Urinary bladder (tissue), 4 donors: ENCODE data around the gene PLCD4. TPM values are rescaled to one million over a fixed set of nuclear protein-coding genes. Genes with fewer than 3 reads are reported as not detected.

Experiments
- DNase-seq: peaks from one replicate; pipeline ENCODE4 v3.0.0-alpha.2; 2015; ENCODE audit errors: extremely low spot score
- H3K27ac ChIP-seq: one replicate; pipeline ENCODE4 v1.5.1; 2013; ENCODE audit warnings: low read depth, mild to moderate bottlenecking, moderate library complexity
- H3K36me3 ChIP-seq: one replicate; pipeline ENCODE4 v1.6.1; 2013; ENCODE audit warnings: mild to moderate bottlenecking, moderate library complexity; ENCODE audit not compliant: insufficient read depth
- H3K4me1 ChIP-seq: one replicate; pipeline ENCODE4 v1.6.1; 2013; ENCODE audit warnings: mild to moderate bottlenecking, moderate library complexity; ENCODE audit not compliant: insufficient read depth
- H3K4me3 ChIP-seq: one replicate; pipeline ENCODE4 v1.5.1; 2013; ENCODE audit warnings: low read depth, low read length
- WGBS: extraction: QIAGEN DNeasy Blood & Tissue Kit; methylation state at CpG from one replicate; pipeline ENCODE4 v1.1.7; 2013; 5-methylcytosine and 5-hydroxymethylcytosine counted together
- polyA plus RNA-seq: library from polyadenylated mRNA; stranded (reverse); fragments of 200-250 nt; gene quantifications from one replicate; pipeline ENCODE4 v1.2.3, GENCODE V29; 2013
- total RNA-seq: library from RNA; depleted of rRNA; stranded (reverse); fragments of >200 nt; gene quantifications from one replicate; pipeline ENCODE4 v1.2.3, GENCODE V29; 2014
- donor health status: healthy with polysubstance abuse.
- donor health status: healthy.

PLCD4 gene
- total RNA-seq (6.7 TPM), polyA plus RNA-seq (28.4 TPM)

- H3K4me3 ChIP-seq, result peak within 1 kb of the TSS; percentile 11
- no peaks in the 10 kb centered on the region for H3K36me3 ChIP-seq
- 7% methylated on average over 8 of the region's 8 CpGs for WGBS
- DNase-seq, result peak; percentile 17
- H3K27ac ChIP-seq, result no peak within 1 kb of the TSS
- no peaks in the 10 kb centered on the region for H3K4me1 ChIP-seq
Measured at GRCh38 chr2:218607436-218608115, at the start of gene PLCD4. Gene PLCD4 (plus strand): TSS chr2:218607899. CDS start chr2:218615740, 7,841 bp downstream.

DNA sequence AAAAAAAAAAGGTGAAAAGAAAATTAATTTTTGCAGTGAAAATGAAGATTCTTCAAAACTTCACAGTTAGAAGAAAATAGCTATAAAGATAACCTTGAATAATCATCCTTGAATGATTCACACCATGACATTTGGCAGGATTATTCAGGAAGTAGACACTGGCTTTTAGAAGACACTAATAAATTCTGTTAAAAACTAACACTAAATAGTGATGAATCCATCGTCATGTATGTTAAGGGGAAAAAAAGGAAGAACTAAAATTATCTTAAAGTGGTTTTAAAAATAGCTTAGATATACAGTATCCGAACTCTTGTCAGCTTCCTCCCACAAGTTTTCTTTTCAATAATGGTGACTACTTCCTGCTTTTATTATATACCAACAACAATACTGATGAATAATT, 49.8 kb upstream of the PLCD4 start:
- WGBS, result 69% methylated on average over 2 of the region's 2 CpGs
- Histone ChIP-seq H3K4me1 (no peaks in the 10 kb centered on the region), H3K36me3 (peaks cover 2% of the 10 kb centered on the region)

DNA sequence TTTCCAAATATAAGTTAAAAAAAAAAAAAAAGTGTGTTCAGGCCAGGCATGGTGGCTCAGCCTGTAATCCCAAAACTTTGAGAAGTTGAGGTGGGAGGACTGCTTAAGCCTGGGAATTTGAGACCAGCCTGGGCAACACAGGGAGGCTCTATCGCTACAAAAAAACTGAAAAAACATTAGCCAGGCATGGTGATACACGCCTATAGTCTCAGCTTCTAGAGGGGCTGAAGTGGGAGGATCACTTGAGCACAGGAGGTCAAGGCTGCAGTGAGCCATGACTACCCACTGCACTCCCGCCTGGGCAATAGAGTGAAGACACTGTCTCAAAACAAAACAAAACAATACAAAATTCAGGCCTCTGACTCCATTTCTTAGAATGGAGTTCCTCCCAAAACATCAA, 48.7 kb upstream of the PLCD4 start:
- WGBS, result 87% methylated on average over 3 of the region's 3 CpGs
- Histone ChIP-seq H3K36me3 (no peaks in the 10 kb centered on the region), H3K4me1 (no peaks in the 10 kb centered on the region), H3K27ac (no peak overlapping the region), H3K4me3 (no peak overlapping the region)
- no peak for DNase-seq

More for the DNA sequence above, 49.8 kb upstream of the PLCD4 start:
- Histone ChIP-seq H3K4me3 (no peak overlapping the region), H3K27ac (no peak overlapping the region)
- no peak for DNase-seq

DNA sequence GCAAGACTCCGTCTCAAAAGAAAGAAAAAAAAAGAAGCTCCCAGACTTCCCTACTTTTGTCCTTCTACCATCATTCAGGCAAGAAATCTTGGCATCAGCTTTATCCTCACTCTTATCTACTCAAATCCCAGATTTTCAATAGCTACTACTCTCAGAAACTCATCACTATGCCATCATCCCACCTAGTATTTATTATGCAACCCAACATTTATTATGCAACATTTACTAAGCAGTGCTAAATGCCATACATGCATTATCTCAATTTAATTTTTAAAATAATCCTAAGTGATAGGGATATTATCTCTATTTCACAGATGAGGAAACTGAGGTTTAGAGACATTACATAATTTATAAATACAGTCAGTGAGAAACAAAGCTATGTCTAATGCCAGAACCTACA, 43.6 kb upstream of the PLCD4 start:
- 81% methylated on average over 1 of the region's 1 CpG for whole genome bisulfite sequencing
- Histone ChIP-seq H3K27ac (no peak overlapping the region), H3K4me1 (no peaks in the 10 kb centered on the region), H3K36me3 (no peaks in the 10 kb centered on the region), H3K4me3 (no peak overlapping the region)
- DNase-seq, result no peak

DNA sequence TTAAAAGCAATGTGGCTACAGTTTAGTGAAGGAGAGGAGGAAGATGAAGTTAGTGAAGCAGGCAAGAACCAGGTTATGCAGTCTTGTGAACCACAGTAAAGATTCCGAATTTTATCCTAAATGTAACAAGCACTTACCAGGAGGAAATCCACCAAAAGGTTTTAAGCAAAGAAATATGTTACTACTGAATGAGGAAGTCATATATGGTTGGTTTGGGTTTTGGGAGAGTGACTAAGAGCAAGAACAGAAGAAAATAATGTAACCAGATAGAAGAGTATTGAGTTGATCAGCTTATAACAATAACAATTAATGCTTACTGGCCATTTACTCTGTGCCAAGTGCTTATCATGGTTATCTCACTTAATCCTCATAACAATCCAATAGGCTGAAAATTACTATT, 41.4 kb upstream of the PLCD4 start:
- no peak overlapping the region for H3K27ac ChIP-seq
- no peak for DNase-seq

GRCh38 chr2:218567797-218568189, 39.9 kb upstream of the PLCD4 start:
- Histone ChIP-seq H3K4me1 (no peaks in the 10 kb centered on the region), H3K4me3 (peak overlapping the region; percentile 65), H3K27ac (peak overlapping the region; percentile 89), H3K36me3 (no peaks in the 10 kb centered on the region)
- WGBS, result under 1% methylated on average over 19 of the region's 19 CpGs
- DNase-seq, result no peak

More for the DNA sequence above, 41.4 kb upstream of the PLCD4 start:
- no peak overlapping the region for H3K4me3 ChIP-seq
- 85% methylated on average over 1 of the region's 1 CpG for WGBS
- H3K36me3 ChIP-seq, result no peaks in the 10 kb centered on the region
- no peaks in the 10 kb centered on the region for H3K4me1 ChIP-seq

DNA sequence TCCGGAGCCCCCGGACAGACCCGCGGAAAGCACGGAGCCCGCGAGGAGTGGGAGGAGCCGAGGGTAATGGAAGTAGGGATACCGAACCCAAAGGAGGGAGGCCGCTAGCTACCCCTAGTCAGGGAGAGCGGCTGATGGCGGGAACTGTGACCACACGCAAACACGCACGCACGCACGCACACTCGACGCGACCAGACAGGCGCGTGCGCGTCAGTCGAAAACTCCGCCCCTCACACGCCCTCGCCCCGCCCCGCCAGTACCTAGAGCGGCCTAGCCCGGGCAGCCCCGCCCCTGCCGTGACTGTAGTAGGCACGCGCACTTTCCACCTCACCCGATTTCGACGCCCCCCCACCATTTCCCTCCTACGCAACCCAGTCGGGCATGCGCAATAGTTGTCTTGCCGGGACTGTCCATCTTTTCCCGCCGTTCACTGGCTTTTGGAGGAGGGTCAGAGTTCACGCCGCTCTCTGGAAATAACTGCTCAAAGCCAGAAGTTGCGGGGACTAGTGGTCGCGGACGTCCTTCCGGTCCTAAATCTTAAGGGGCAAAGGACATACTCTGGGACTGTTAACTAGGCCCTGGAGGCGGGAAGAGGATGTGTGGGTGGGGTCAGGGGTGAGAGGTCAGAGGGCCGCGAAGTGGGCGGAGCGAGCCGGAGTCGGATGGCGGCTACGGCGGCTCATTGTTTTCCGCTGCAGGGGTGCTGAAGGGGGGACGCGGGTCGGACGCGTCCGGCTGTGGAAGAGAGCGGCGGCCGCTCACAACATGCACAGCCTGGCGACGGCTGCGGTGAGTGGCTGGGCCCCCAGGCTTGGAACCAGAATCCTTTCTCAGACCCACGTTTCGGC, 39.3 kb upstream of the PLCD4 start, which contains the start of the genes CNOT9 and USP37:
CNOT9 (plus strand) TSS at position 650 of the 848 bp plus-strand sequence; CDS start at position 766, 116 bp downstream.
USP37 (minus strand) TSS at position 162 of the 848 bp plus-strand sequence. CDS start 9,698 bp downstream, outside the sequence.
- peak; percentile 99 for DNase-seq
- WGBS, result under 1% methylated on average over 77 of the region's 77 CpGs
- H3K4me1 ChIP-seq, result no peaks in the 10 kb centered on the region

DNA sequence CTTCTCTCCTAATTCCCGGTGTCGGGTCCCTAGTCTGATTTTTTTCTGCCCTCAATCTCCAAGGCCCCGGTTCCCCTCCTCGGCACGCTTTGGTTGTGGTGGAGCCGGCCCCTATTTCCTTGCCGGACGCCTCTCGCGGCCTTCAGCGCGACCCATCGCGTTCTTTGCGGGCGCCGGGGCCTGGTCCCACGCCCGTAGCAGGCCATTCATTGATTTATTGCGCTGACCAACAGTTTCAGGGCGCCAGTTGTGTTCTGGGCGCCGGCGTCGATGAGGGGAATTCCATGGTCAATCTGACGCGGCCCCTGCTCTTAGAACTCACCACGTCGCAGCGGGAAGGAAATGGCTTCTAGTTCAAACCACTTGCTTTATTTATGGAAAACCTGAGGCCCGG, 38.7 kb upstream of the PLCD4 start:
- under 1% methylated on average over 31 of the region's 31 CpGs for WGBS
- Histone ChIP-seq H3K4me3 (peak overlapping the region; percentile 89), H3K27ac (peak overlapping the region; percentile 86), H3K4me1 (no peaks in the 10 kb centered on the region), H3K36me3 (no peaks in the 10 kb centered on the region)
- no peak for DNase-seq

More for the DNA sequence above, 39.3 kb upstream of the PLCD4 start, which contains the start of the genes CNOT9 and USP37:
- Histone ChIP-seq H3K4me3 (peak within 1 kb of the TSS; percentile 89), H3K27ac (peak within 1 kb of the TSS; percentile 89), H3K36me3 (no peaks in the 10 kb centered on the region)

- DNase-seq, result no peak
- WGBS, result 7% methylated on average over 10 of the region's 10 CpGs
- Histone ChIP-seq H3K4me1 (no peaks in the 10 kb centered on the region), H3K36me3 (no peaks in the 10 kb centered on the region), H3K27ac (peak overlapping the region; percentile 86), H3K4me3 (peak overlapping the region; percentile 89)
Measured at GRCh38 chr2:218569661-218570500, 37.8 kb upstream of the PLCD4 start.

DNA sequence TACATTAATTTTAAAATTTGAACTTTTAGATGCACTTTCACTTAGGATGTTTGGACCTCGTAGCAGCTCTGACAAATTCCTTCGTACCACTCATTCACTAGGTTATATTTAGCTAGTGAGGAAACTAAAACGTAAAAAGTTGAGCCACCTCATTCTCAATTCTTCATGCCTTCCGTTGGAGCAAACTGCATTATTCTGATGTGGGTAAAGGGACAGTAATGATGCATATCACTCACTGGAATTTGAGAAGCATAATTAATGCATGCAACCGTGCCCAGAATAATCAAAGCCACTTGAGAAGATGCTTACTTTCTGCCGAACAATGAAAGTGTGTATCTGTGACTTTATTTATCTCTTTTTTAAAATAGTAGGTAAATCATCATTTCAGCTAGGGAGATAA, 36.8 kb upstream of the PLCD4 start:
- DNase-seq, result no peak
- no peak overlapping the region for H3K4me3 ChIP-seq
- H3K36me3 ChIP-seq, result no peaks in the 10 kb centered on the region
- H3K4me1 ChIP-seq, result no peaks in the 10 kb centered on the region
- H3K27ac ChIP-seq, result no peak overlapping the region
- 17% methylated on average over 6 of the region's 6 CpGs for WGBS

- no peak for DNase-seq
- no peak overlapping the region for H3K4me3 ChIP-seq
- peaks cover 1% of the 10 kb centered on the region for H3K4me1 ChIP-seq
- no peak overlapping the region for H3K27ac ChIP-seq
- no peaks in the 10 kb centered on the region for H3K36me3 ChIP-seq
- WGBS, result 95% methylated on average over 4 of the region's 4 CpGs
Measured at GRCh38 chr2:218576854-218577253, 30.8 kb upstream of the PLCD4 start.

GRCh38 chr2:218577482-218578220, 30.0 kb upstream of the PLCD4 start:
- 88% methylated on average over 3 of the region's 3 CpGs for WGBS
- no peak overlapping the region for H3K27ac ChIP-seq
- H3K36me3 ChIP-seq, result no peaks in the 10 kb centered on the region
- H3K4me1 ChIP-seq, result peaks cover 1% of the 10 kb centered on the region
- DNase-seq, result no peak
- H3K4me3 ChIP-seq, result no peak overlapping the region
